Left colon (tissue), 2 donors: ENCODE results near the gene MICOS13. TPM values are rescaled to one million over a fixed set of nuclear protein-coding genes. Genes with fewer than 3 reads are reported as not detected.
A peak's percentile ranks its signal among the peaks of the same experiment; 100 is the strongest.

Source experiments
- ATAC-seq: fragments of 200-7000 bp; cut with Tn5 transposase; one replicate; pipeline ENCODE4 v1.9.1; 2020; ENCODE audit warnings: mild to moderate bottlenecking, moderate library complexity
- DNase-seq, 2 donors: peaks; one replicate each; pipeline ENCODE4 v3.0.0-alpha.2; 2020
- intact Hi-C, 2 donors: fragments of 100-400 bp; cut with DNase I in 1 of 2; cut with micrococcal nuclease in 1 of 2; formaldehyde crosslinking; loops; one replicate each; pipeline versions ENCODE4 v1.11.2 to v1.14.0; 2022; cut with DNase I, micrococcal nuclease
- total RNA-seq, 2 donors: library from RNA; stranded (reverse); fragmentation: NEBNext Ultra II Directional; extraction: Animal tissue kit (Norgen Biotek cat#: 25700); gene quantifications; one replicate each; pipeline ENCODE4 v1.2.1, GENCODE V29; 2021
- donor health status: DM: no; HTN: no; CAD: no.
- donor health status: DM: yes; HTN: yes; CAD: no.

MICOS13 gene
- total RNA-seq, 2 donors from 2014 or later: 66.3 to 83.4 TPM

DNA sequence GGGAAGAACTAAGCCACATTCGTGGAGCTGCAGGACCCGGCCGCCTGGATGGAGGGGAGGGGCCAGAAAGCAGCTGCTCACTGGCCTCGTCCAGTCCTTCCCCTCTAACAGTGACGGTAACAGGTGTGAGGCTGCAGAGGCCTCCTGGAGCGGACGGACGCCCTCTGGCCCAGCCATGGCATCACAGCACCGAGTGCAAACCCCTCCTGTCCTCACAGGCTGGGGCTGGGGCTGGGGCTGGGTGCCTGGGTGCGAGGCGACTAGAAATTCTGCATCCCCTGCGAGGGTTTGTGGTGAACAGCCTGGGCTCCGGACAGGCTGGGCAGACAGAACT is 3.6 kb downstream of the MICOS13 start:
- intact Hi-C loops: no loop called here
- ATAC-seq (no peak), DNase-seq (no peak)

- no peak for DNase-seq
- ATAC-seq: no peak
- intact Hi-C loops: no loop called here
Measured at GRCh38 chr19:5676105-5676771, 4.1 kb downstream of the MICOS13 start.

DNA sequence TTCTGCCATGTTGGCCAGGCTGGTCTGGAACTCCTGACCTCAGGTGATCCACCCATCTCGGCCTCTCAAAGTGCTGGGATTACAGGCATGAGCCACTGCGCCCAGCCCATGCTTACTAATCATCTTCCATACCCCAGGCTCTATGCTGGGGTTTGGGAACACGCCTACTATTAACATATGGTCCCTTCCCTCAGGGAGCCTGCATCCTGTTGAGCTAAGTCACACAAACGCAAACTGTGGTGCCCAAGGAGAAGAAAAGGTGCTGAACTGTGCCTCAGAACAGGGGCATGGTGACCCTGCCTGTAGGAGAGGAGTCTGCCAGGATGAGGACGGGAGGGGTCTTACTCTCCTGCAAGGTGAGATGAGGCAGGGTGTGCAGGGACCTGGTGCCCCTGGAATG is 5.6 kb downstream of the MICOS13 start:
- ATAC-seq: no peak

DNA sequence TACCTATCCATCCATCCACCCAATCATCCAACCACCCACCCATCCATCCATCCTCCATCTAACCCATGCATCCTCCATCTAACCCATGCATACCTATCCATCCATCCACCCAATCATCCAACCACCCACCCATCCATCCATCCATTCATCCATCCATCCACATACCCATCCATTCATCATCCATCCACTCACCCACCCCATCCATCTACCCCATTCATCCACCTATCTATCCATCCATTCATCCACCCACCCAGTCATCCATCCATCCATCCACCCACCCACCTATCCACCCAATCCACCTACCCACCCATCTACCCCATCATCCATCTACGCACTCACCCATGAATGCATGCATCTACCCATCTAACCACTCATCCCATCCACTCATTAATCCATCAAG is 6.6 kb downstream of the MICOS13 start:
- ATAC-seq: no peak
- DNase-seq: no peak
- intact Hi-C loops: no loop called here

More for the DNA sequence above, 5.6 kb downstream of the MICOS13 start:
- intact Hi-C loops: no loop called here
- no peak for DNase-seq

DNA sequence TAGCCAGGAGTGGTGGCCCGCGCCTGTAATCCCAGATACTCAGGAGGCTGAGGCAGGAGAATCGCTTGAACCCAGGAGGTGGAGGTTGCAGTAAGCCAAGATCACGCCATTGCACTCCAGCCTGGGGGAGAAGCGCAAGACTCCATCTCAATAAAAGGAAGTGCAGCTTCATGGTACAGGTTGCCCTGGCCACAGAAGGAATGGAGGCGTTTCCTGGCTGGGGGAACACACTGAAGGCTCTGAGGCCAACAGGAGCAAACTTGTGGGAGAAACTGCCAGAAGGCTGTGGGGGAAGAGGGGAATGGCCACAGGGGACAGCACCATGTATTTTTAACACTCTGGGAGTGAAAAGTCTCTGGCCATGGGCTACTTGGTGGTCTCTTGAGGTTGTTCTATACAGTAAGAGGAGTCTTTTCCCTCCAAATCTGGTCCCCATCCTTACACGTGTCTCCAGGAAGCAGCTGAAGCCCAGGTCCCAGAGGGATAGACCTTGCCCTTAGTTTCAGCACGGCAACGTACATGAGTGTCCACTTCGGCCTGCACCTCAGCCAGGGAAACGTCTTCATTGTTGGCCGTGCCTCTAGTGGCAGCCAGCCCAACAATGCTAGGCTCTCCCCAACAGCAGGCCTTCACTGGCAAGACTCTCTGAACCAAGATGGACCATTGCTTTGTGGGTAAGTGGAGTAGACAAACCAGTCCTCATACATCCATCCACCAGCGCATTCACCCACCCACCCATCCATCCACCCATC is 7.4 kb downstream of the MICOS13 start:
- no peak for DNase-seq
- no peak for ATAC-seq
- intact Hi-C loops: no loop called here

DNA sequence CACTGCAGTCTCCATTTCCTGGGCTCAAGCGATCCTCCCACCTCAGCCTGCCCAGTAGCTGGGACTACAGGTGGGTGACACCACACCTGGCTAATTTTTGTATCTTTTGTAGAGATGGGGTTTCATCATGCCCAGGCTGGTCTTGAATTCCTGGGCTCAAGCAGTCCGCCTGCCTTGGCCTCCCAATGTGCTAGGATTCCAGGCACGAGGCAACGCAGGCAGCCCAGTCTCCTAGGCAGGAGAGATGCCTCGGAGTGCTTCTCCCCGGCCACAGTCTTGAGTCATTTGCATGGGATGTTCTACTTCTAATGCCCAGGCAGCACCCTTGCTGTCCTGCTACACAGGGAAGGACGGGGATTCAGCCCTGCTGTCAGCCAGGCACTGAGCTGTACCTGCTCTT is 8.7 kb downstream of the MICOS13 start:
- no peak for ATAC-seq
- intact Hi-C loops: no loop called here
- DNase-seq: no peak

DNA sequence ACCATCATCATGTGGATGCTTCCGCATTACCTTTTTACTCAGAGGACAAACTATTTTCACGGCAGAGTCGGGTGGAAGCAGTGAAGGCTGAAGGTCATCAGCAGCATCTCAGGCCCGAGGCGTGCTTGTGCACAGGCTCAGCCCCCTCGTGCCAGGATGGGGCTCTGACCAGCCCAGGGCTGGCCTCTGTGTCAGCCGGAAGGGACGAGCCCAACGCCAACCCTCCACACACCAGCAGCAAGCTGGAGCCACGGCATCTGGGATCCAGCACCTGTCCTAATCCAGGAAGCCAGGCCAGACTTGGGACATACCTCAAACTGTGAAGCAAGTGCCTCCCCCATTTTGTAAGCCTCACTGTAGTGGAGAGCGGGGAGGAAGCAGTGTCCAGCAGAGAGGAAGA is 11.1 kb downstream of the MICOS13 start:
- intact Hi-C loops: no loop called here
- no peak for ATAC-seq
- DNase-seq: no peak

DNA sequence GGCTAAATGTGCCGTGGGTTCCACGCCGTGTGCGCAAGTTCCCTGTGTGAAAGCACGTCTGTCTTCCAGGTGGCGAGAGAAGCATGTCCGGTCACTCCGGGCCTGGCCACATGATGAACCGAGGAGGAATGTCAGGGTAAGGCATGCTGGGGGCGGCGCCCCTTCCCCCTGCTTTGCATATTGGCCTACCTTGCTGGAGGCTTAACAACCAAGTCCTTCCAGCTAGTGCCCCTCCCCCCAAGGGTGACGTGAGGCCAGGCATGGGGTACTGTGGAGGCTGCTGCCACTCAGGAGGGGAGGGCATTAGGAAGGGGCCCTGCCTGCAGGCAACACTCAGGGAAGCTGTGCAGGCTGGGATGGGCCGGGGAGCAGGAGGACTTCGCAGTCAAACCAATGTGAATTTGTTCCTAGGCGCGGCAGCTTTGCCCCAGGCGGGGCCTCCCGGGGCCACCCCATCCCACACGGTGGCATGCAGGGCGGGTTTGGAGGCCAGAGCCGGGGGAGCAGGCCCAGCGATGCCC is 12.5 kb downstream of the MICOS13 start:
- DNase-seq: no peak
- intact Hi-C loops: no loop called here
- no peak for ATAC-seq

- intact Hi-C loops: no loop called here
- DNase-seq (no peak), ATAC-seq (peak; percentile 13)
Measured at GRCh38 chr19:5666921-5667610, 13.2 kb downstream of the MICOS13 start.

DNA sequence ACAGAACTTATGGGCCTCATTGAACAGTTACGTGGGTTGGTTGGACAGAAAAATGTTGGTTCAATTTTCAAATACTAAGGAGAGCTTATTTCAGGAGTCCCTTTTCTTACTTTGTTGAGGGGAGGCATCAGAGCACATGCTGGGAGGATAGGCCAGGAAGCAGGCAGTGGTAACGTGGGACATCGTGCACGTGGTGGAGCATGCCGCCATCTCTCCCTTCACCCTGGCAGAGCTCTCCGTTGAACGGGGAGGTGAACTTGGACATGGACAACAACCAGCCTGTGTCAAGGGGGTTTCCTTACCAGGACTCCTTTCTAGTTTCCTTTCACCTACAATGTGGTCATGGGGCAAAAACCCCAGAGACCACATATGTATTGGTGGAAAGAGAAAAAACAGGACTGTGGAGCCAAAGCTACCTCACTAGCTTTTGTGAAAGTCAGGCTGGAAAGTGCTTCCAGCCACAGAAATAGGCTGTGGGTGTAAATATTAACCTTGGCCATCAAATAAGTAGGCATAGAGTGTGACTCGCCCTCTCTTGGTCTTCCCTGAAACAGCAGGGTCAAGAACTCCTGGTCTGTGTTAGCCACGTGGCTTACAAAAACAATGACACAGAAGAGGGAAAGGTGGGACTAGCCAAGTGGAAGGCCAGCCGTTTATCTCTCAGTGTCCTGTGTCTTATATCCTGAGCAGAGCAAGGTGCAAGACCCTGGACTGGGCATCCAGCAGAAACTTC is 14.4 kb downstream of the MICOS13 start:
- ATAC-seq: peak; percentile 31
- DNase-seq: no peak
- intact Hi-C loops: no loop called here

DNA sequence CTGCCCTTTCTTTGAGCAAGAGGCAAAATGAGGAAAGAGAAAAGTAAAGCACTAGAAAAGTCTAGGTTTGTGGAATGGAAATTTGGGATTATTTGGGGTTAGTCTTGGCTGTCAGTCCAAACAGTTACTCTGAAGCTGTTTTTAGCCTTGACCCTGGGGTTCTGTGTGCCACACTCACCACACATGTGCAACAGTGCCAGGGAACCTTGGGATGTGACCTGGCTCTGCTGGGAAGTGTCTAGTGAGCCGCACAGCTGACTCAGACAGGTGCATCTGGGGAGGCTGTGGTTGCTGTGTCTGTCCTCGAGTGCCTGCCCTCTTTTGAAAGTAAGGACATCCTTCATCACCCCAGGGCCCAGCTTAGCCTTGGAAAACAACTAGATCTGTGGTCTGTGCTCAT is 15.8 kb downstream of the MICOS13 start:
- DNase-seq: no peak
- ATAC-seq: no peak
- intact Hi-C loops: no loop called here

- ATAC-seq (no peak), DNase-seq (no peak)
- intact Hi-C loops: no loop called here
Measured at GRCh38 chr19:5663904-5664303, 16.4 kb downstream of the MICOS13 start.

DNA sequence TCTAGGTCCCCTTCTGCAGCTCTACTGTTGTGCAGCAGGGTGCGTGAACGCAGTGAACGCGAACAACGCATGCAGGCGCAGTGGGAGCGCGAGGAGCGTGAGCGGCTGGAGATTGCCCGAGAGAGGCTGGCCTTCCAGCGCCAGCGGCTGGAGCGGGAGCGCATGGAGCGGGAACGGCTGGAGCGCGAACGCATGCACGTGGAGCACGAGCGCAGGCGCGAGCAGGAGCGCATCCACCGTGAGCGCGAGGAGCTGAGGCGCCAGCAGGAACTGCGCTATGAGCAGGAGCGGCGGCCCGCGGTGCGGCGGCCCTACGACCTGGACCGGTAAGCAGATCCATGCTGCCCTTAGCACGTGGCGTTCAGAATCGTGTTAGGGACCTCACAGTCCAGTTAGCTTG is 18.8 kb downstream of the MICOS13 start:
- DNase-seq: no peak
- no peak for ATAC-seq
- intact Hi-C loops: no loop called here

DNA sequence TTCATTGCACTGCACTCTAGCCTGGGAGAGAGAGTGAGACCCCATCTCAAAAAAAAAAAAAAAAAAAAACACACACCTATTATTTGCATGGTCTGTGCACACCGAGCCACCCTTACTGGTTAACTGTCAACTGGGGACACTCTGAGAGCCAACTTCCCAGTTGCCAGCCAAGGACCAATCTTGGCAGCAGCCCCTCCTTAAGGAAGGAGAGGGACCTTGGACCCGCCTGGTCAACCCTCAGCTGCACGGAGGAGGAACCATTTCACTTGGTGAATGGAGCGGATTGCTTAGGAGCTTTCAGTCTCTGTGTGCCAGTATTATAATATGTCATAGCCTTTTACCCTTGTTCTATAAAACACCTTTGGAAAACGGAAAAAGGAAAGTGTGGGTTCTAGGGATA is 24.9 kb downstream of the MICOS13 start:
- ATAC-seq (peak; percentile 95), DNase-seq (peak in 1 of 2 donors; percentile 30)
- intact Hi-C loops: no loop called here

DNA sequence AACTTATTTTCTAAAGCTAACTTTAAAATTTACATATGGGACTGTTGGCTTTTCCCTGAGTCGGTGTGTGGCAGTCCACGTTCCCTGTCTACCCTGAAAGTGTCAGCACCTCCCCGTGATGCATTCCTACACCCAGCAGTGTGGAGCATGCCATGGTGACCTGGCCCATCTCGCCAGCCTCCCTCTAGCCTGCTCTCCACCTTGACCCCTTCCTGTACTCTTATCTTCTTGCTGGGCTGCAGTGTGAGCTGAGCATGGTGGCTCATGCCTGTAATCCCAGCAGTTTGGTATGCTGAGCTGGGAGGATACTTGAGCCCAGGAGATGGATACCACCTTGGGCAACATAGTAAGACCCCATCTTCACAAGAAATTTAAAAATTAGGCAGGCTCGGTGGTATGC is 25.4 kb downstream of the MICOS13 start:
- ATAC-seq (no peak), DNase-seq (no peak)
- intact Hi-C loops: no loop called here

DNA sequence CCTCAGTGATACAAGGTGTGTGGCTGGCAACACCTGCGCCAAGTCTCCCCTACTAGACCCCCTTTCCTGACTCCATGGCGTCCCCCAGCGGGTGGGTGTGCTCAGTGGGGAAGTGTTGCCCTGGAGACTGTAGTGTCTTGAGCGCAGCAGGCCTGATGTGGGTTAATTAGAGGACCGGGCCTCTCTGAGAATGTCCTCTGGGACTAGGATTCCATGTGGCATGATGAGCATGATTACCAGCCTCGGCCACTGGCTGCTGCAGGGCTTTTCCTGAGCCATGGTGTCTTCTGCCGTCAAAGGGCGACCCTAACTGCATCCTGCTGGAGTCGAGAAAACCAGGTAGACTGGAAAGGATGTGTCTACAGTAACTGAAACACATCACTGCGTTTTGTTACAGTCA is 28.1 kb downstream of the MICOS13 start:
- intact Hi-C loops: no loop called here
- no peak for ATAC-seq
- no peak for DNase-seq

- DNase-seq (no peak), ATAC-seq (no peak)
- intact Hi-C loops: no loop called here
Measured at GRCh38 chr19:5651361-5651760, 29.0 kb downstream of the MICOS13 start.

DNA sequence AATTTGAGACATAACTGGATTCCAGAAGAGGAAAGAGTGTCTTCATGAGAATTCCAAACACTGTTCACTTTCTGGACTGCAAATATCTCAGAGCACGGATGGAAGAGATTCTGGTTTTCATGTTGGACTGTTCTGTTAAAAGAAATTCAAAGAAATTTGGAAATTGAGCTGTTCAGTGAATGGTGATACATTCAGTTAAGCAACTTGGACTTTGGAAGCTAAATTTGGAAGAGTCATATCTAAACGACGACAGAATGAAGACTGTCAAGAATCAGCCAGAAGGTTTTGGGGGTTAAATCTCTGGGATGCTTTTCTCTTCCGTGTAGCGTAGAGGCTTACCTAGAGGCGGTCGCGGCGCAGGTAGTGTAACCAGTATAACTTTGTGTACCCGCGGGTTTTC is 31.9 kb downstream of the MICOS13 start:
- ATAC-seq: no peak
- no peak for DNase-seq
- intact Hi-C loops: no loop called here

- intact Hi-C loops: no loop called here
- ATAC-seq (no peak), DNase-seq (no peak)
Measured at GRCh38 chr19:5646703-5647102, 33.6 kb downstream of the MICOS13 start.
